Fibroblast of the aortic adventitia (primary cell): ENCODE data around the gene ATIC. TPM values are rescaled to one million over a fixed set of nuclear protein-coding genes. Genes with fewer than 3 reads are reported as not detected.

ENCODE experiments used
- DNase-seq: peaks from one replicate; pipeline ENCODE4 v3.0.0-alpha.2; 2010; ENCODE audit warnings: low read depth
- H3K4me3 ChIP-seq: 2 replicates; pipeline ENCODE4 v1.5.1; 2011; ENCODE audit warnings: low read depth, mild to moderate bottlenecking, control low read depth, low read length, moderate library complexity
- CTCF ChIP-seq: IDR thresholded peaks from 2 replicates; pipeline ENCODE4 v1.5.1; 2011; ENCODE audit warnings: mild to moderate bottlenecking, low read length, control low read depth, inconsistent platforms; ENCODE audit not compliant: insufficient read depth
- total RNA-seq: library from RNA; depleted of rRNA; stranded (reverse); fragments of >200 nt; gene quantifications from 2 replicates; pipeline ENCODE4 v1.2.3, GENCODE V29; 2012; ENCODE audit warnings: low replicate concordance

The ATIC gene
- total RNA-seq, 1 donor: 24.5 TPM

DNA sequence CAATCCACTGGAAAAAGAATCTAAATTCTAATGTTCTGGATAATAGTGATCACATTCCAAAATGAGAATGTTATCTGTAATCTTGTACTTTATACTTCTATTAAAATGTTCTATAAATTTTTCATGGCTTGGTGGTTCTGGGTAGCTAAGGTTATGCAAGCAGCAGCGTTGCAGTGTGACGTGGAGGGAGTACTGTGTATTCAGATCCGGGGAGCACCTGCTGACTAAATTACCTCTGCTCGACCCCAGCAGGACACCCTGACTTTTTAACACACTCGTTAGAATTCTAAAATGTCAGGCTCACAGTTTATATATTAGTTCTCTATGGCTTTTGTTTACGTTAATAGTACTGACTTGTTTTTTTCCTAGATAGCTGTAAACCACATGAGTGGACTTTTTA is 13.0 kb downstream of the ATIC start:
- TF ChIP-seq CTCF: no peak
- no peak for DNase-seq
- no peak overlapping the region for H3K4me3 ChIP-seq

DNA sequence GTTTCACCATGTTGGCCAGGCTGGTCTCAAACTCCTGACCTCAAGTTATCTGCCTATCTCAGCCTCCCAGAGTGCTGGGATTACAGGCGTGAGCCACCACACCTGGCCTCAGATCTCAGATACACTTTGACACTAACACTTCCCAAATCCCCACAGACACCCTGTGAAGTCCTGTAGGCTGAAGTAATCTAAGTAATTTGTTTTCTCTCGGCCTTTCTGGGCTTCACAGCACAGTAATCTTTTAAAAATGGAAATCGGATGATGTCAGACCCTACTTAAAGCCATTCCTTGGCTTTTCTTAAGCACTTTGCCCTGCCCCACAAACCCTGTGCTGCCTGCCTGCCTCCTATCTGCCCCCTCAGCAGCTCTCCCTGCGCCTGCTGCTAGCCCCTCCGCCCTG is 16.2 kb downstream of the ATIC start:
- DNase-seq: no peak
- no peak overlapping the region for H3K4me3 ChIP-seq
- no peak for TF ChIP-seq CTCF

DNA sequence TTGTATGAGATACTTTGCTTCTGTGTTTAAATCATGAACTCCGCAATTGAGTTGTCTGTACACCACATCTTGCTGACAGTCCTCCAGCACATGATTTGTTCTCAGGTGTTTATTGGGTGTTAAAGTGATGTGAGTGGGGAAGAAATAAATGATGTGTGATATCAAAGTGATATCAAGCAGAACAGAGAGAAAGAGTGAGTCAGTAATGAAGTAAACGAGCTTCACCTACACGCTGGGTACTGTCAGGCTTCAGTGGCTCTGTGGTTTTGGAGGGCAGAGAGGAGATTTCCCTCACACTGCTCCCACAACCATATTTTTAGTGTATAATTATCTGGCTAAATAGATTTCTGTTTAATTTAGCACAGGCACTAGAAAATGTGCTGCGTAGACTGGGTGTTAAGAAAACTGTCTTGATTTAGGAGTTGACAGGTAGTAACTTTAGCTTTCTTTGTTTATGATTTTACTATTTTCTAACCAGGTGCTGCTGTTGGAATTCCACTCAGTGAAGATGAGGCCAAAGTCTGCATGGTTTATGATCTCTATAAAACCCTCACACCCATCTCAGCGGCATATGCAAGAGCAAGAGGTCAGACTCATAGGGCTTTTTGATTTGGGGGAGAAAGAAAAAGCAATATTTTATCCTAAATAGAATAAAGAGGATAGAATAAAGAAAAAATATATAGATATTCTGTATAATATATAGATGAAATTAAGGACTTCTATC is 21.2 kb downstream of the ATIC start:
- no peak for TF ChIP-seq CTCF
- DNase-seq: no peak
- H3K4me3 ChIP-seq: no peak overlapping the region

GRCh38 chr2:215338883-215339679 is 27.2 kb downstream of the ATIC start:
- H3K4me3 ChIP-seq: no peak overlapping the region
- TF ChIP-seq CTCF: no peak
- no peak for DNase-seq

- DNase-seq: no peak
- no peak for TF ChIP-seq CTCF
- H3K4me3 ChIP-seq: no peak overlapping the region
Measured at GRCh38 chr2:215347878-215348277, 36.0 kb downstream of the ATIC start.

- no peak for TF ChIP-seq CTCF
- peak; percentile 32 for DNase-seq
- no peak overlapping the region for H3K4me3 ChIP-seq
Measured at GRCh38 chr2:215352602-215353001, 40.7 kb downstream of the ATIC start.
